Skin epidermis (tissue), 12 donors: ENCODE results near the gene PSTPIP1.
"Not testable (repeated sequence)": the region's sequence is repeated elsewhere in the genome, so short reads cannot be mapped to it uniquely, and the experiment has no call there.

Experiments used
- H3K27ac ChIP-seq, 21 experiments: fragments of 200-600 bp; sonication (generic) in 11 of 21; one replicate each; pipeline ENCODE4 v1.5.0; 2020; ENCODE audit warnings: mild to moderate bottlenecking in 3 of 21, inconsistent platforms in 2 of 21, moderate library complexity in 2 of 21
- H3K4me3 ChIP-seq, 7 experiments: fragments of 200-600 bp; sonication (generic) in 2 of 7; one replicate each; pipeline ENCODE4 v1.5.0; 2020; ENCODE audit warnings: inconsistent platforms in 2 of 7, mild to moderate bottlenecking in 2 of 7, moderate library complexity in 1 of 7

Gene PSTPIP1

DNA sequence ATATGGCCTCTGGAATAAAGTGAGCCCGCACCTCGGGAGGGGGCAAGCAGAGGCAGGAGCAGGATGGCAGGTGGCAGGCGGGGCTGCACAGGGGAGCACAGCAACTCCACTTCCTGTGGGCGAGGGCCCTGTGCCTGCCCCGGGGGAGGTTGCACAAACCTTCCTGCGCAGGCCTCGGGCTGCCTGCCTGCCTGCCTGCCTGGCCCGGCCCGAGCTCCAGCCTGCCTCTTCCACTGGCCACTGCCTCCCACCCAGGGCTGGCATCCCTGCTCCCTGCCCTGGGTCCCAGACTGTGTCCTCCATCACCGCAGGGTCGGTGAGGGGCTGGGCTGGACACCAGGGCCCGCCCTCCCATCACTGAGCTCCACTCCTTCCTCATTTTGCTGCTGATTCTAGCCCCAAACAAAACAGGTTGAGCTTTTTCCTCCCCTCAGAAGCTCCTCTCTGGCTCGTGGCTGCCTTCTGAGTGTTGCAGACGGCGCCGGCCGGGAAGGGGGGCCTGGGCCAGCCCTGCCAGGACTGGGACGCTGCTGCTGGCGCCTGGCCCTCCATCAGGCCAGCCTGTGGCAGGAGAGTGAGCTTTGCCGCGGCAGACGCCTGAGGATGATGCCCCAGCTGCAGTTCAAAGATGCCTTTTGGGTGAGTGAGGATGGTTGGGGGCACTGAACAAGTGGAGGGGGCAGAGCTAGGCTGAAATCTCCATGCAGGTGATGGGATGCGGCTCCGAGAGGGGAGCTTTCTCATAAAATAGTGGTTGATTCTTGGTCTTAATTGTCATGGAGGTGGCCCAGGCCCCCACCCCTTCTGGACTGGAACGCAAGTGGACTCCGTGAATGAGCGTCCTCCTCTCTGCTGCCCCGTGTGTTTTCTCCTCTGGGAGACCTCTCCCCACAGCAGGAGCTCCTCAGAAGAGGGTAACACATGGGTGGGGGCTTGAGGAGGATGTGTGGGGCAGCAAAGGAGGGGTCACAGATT, at the start of gene PSTPIP1:
PSTPIP1 (plus strand) TSS at position 156 of the 975 bp plus-strand sequence; CDS start at position 604, 448 bp downstream.
- H3K4me3 ChIP-seq, result peak within 1 kb of the TSS; percentile 23 to 42 (median 32)

DNA sequence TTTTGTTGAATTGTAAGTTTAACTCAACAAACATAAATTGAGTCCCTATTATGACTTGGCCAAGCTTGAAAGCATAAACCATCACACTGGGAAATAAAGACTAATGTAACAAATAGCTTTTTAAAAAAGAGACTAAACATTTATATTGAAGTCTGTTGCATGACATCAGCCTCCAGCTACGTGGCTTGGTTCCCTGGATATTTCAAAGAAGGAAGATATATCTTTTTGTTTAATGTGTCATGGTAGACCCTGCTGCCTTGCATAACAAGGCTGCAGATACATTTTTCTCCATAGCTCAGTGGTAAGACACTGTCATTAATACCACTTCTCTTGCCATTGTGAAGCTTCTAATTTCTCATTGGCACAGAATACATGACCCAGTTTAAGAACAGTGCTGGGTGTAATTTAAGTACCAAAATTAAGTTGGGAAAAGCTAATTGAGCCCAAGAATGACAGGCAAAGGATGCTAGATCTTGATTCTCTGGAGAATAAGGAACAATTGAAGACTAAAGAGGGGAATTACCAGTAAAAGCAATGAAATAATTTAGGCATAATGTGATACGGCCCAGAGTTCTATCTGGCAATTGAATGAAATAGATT, 49.3 kb upstream of the PSTPIP1 start:
- H3K27ac ChIP-seq, result no peak overlapping the region
- no peak overlapping the region for H3K4me3 ChIP-seq

More for the DNA sequence above, at the start of gene PSTPIP1:
- H3K27ac ChIP-seq, result peak within 1 kb of the TSS; percentile 7 to 96 (median 81)

DNA sequence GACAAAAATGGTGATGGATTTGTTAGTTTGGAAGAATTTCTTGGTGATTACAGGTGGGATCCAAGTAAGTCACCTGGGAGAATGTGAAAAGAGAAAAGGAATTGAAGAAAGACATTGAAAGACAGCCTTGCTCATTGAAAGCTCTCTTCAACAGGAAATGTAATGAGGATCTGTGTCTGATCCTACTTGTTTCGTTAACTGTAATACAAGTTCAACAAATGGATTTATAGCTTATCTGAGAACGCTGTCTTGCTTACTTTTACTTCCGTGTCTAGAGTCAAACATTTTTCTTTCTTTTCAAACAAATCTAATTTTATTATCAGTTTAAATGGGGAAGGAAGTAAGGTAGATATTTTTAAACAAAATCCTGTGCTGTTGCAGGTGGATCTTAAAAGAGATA, 47.5 kb upstream of the PSTPIP1 start:
- Histone ChIP-seq H3K4me3 (no peak overlapping the region), H3K27ac (no peak overlapping the region)

DNA sequence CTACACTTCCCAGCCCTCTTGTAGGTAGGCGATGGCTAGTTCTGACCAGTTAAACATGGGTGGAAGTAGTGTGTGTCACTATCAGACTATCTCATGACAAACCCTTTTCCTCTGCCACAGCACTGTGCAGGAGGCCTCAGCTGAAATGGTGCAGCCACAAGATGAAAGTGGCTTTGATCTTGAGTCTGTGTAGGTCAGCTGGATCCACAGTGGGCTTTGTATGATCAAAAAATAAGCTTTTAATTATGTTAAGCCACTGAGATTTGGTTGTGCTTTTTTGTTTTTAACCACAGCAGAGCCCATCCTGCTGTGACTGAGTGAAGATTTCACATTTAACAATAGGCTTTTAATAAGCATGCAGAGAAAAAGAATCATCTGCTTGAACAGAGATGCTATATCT, 43.7 kb upstream of the PSTPIP1 start:
- no peak overlapping the region for H3K27ac ChIP-seq
- no peak overlapping the region for H3K4me3 ChIP-seq

DNA sequence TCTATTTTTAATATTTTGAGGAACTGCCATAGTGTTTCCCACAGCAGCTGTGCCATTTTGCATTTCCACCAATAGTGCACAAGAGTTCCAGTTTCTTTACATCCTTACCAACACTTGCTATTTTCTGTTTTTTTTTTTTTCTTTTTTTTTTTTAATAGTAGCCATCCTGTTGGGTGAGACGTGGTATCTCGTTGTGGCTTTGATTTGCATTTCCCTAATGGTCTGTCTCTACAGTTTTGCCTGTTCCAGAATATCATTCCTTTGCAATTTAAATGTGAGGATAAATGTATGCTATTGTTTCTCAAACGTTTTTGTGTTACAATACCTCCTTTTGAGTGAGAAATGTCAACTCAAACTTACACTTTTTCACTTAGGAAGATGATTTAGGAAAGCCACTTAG, 41.0 kb upstream of the PSTPIP1 start:
- Histone ChIP-seq H3K27ac (no peak overlapping the region), H3K4me3 (no peak overlapping the region)

GRCh38 chr15:76954744-76955143, 40.2 kb upstream of the PSTPIP1 start:
- no peak overlapping the region for H3K4me3 ChIP-seq
- H3K27ac ChIP-seq, result no peak overlapping the region

DNA sequence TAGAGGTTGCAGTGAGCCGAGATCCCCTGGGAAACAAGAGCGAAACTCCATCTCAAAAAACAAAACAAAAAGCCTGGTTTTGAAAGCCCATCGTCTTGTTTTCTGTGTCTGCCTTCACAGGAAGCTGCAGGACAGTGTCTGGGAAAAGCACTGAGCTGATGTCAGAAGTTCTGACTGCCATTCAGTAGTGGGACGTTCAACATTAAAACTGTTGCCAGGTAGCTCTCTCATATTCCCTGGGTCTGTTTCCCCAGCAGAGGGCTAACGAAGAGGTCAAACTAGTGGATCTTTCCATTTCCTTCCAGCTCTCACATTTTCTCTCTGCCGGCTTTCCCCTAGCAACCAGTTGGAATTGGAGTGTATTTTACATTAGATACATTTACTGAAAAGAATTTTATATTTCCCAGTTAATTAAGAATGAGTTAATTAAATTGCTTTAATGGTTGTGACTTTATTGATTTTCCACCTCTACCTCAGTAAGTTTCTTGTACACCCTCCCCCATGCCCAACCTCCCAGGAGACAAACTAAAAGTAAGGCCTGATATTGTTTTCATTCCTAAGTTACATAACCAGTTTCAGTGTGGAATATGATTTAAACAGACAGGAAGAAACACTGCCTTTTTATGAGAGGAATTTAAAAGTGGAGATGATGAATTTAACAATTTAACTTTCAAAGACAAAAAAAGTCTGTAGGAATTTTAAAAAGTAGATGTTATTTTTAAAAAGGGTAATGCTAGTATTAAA, 33.5 kb upstream of the PSTPIP1 start:
- H3K27ac ChIP-seq, result no peak overlapping the region

DNA sequence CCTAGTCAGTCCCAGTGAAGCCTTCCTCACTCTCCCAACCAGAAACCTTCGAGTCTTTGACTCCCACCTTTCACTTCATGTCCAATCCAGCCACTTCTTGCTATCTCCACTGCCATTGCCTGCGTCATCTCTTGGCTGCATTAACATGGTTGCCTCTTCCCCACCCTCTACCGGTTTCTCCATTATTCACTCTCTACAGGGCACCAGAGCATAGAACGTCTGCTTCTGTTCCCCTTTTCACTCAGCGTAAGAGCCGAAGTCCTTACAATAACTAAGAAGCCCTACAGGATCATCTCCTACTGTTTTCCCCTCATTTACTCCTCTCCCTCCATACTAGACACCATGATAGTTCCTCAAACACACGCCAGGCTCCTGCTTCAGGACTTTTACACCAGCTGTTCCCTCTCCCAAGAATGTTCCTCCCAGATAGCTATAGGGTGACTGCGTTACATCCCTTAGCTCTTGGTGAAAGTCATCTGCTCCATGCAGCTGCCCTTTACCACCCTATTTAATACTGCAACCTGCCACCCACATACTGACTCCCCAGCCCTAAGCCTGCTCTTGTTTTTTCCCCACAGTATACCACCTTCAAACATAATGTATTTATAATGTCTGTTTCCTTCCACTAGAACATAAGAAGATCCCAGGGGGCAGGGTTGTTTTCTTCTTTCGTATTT, 32.5 kb upstream of the PSTPIP1 start:
- H3K4me3 ChIP-seq, result no peak overlapping the region
- no peak overlapping the region for H3K27ac ChIP-seq

More for the DNA sequence above, 33.5 kb upstream of the PSTPIP1 start:
- no peak overlapping the region for H3K4me3 ChIP-seq

DNA sequence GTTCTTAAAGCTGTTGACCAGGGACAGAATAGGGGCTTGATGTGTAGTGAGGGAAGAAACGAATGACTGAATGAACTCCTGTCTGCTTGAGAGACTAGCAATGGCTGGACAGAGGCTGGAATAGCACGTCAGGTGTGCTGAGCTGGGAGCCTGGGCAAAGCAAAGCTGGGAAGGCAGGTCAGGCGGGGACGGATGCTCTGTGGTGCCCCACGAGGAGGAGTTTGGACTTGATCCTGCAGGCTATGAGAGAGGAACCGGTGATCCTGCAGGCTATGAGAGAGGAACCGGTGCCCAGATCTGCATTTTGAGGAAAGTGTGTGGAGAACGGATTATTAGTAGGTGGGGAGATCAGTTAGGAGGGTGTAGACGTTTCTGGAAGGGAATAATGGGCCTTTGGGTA, 31.3 kb upstream of the PSTPIP1 start:
- Histone ChIP-seq H3K27ac (no peak overlapping the region), H3K4me3 (no peak overlapping the region)

DNA sequence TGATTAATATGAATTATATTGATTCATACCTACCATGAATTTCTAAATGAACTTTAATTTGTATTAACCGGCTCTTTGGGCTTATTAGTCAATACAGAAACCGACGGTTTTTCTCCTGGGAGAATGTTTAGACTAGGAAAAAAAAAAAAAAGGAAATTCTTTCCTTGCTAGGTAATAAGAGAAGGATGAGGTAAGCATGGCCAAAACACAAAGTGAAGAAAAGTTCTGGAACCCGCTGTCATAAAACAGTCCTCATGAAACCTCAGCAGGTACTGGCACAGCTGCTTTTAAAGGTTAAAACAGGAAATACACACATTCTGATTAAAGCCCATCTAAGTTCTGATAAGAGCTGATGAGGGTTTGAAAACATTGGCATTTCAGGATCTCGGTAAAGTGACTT, 30.8 kb upstream of the PSTPIP1 start:
- H3K27ac ChIP-seq, result no peak overlapping the region
- no peak overlapping the region for H3K4me3 ChIP-seq

GRCh38 chr15:76966051-76966450, 28.9 kb upstream of the PSTPIP1 start:
- H3K27ac ChIP-seq, H3K4me3 ChIP-seq: not testable (repeated sequence)

DNA sequence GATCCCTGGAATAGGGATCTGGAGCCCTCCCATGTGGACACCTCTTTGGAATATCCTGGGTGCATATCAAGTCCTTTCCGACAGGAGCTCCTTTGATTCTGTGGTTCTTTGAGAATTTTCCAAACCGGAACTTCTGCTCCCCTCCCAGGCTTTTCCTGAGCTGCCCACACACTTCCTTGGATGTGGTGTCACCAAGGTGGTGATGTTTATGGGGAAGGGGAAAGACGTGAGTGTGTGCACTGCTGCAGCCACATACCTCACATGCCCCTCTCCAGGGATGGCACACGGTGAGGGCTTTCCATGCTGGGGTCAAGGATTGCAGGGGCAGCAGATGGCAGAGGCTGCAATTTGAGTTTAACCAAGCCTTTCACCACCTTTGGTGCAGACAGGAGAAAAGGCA, 27.9 kb upstream of the PSTPIP1 start:
- peak overlapping the region in 4 of 21 experiments; percentile 16 to 42 (median 29) for H3K27ac ChIP-seq
- H3K4me3 ChIP-seq, result no peak overlapping the region

DNA sequence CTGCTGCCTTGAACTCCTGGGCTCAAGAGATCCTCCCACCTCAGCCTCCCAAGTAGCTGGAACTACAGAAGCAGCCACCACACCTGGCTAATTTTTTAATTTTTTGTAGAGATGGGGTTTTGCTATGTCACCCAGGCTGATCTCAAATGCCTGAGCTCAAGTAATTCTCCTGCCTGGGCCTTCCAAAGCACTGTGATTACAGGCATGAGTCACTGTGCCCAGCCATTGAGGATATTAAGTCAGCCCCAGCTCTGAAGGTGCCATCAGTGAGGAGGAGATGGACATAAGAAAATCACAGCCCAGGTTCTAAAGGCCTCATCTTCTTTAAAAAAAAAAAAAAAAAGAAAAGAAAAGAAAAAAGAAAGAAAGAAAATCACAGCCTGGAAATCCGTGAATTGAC, 26.6 kb upstream of the PSTPIP1 start:
- Histone ChIP-seq H3K4me3 (no peak overlapping the region), H3K27ac (no peak overlapping the region)

- H3K4me3 ChIP-seq, result no peak overlapping the region
- H3K27ac ChIP-seq, result peak overlapping the region in 1 of 21 experiments; percentile 22
Observed at GRCh38 chr15:76972389-76973361, 22.3 kb upstream of the PSTPIP1 start.

DNA sequence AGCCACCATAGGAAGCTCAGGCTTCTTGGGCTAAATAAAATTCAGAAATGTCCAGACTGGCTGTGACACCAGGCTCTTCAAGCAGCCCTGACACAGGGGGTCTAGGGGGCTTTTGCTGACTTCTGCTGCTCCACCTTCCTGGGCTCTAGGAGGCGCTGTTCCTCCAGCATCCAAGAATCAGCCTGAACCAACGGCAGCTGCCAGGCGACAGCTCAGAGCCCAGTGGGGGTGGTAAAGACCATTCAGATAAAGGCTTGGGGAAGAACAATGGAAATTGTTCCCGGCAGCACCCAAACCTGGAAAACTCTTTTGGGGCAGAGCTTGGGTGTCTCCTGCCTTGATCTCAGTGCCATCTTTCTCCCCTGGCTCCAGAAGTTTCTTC, 21.6 kb upstream of the PSTPIP1 start:
- no peak overlapping the region for H3K4me3 ChIP-seq
- no peak overlapping the region for H3K27ac ChIP-seq

DNA sequence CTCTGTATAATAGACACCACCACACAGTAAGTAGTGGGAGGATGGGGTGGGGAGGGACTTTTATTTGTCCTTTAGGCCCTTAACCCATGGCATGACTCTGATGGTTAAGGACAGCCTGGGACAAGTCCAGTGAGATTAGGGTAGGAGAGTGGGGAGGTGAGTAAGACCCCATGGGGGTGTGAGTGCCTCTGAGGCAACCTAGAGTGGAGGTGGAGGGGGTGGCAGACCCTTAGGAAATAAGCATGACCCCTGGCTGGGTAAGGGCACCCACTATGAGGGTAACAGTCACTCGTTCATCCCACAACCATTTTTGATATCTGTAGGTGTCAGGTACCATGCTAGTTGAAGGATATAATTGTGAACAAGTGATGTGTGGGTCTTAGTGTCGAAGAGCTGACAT, 21.0 kb upstream of the PSTPIP1 start:
- H3K27ac ChIP-seq, result no peak overlapping the region
- H3K4me3 ChIP-seq, result no peak overlapping the region

- H3K4me3 ChIP-seq, result no peak overlapping the region
- no peak overlapping the region for H3K27ac ChIP-seq
Observed at GRCh38 chr15:76974456-76975036, 20.4 kb upstream of the PSTPIP1 start.

DNA sequence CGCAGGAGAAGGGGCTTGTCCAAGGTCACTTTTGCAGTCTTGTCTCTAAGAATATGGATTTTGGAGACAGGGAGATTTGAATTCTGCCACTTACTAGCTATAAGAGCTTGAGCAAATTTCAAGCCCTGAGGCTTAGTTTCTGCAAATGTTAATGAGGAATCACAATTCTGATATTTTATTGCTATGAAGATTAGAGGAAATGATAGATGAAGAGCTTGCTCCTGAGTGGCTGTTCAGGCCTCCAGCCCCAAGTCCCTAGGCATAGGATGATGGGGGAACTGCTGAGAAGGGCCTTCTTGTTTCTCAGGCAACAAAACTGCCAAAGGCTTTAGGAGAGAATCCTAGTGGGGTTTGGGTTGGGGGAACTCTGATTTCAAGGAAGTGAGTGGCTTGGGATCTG, 18.8 kb upstream of the PSTPIP1 start:
- H3K4me3 ChIP-seq, result no peak overlapping the region
- no peak overlapping the region for H3K27ac ChIP-seq
